Dedifferentiated amniotic fluid mesenchymal stem cell (primary cell): ENCODE results near the gene NUP210.
"Not testable (repeated sequence)": the region's sequence is repeated elsewhere in the genome, so short reads cannot be mapped to it uniquely, and the experiment has no call there.

ENCODE experiments used
- DNase-seq: peaks from one replicate; pipeline ENCODE4 v3.0.0-alpha.2; 2016; ENCODE audit errors: extremely low spot score

NUP210 gene

DNA sequence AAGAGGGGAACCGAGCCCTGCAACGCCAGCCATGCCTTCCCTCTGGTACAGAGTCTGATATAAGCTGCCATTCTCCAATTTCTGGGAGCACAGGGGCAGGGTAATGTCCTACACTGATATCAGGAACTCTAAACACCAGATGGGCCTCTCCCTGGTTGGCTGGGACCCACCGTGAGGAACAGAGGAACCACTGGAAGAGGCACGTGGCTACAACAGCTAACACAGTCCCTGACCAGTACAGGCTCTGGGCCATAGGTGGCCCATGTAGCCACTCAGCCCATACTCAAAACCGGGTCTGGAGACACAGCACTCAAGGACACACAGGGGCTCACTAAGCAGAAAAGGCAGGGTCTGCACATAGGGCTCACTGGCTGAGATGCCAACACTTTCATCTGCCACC is 13.9 kb downstream of the NUP210 start:
- DNase-seq = no peak

DNA sequence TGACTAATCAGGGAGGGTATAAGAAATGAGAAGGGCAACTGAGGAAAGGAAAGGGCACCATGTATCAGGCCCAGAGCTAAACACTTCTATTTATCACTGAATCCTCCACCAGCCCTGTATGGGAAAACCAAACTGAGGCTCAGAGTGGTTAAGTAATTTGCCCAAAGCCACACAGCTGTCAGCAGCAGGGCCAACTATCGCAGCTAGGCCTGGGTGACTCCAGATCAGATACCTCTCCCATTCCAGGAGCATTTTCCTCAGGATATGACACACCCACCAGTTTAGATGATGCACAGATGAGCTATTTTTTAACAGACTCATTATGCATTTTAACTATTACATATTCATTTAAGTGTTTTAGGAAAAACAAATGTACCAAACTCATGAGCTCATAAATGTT is 14.5 kb downstream of the NUP210 start:
- no peak for DNase-seq

DNA sequence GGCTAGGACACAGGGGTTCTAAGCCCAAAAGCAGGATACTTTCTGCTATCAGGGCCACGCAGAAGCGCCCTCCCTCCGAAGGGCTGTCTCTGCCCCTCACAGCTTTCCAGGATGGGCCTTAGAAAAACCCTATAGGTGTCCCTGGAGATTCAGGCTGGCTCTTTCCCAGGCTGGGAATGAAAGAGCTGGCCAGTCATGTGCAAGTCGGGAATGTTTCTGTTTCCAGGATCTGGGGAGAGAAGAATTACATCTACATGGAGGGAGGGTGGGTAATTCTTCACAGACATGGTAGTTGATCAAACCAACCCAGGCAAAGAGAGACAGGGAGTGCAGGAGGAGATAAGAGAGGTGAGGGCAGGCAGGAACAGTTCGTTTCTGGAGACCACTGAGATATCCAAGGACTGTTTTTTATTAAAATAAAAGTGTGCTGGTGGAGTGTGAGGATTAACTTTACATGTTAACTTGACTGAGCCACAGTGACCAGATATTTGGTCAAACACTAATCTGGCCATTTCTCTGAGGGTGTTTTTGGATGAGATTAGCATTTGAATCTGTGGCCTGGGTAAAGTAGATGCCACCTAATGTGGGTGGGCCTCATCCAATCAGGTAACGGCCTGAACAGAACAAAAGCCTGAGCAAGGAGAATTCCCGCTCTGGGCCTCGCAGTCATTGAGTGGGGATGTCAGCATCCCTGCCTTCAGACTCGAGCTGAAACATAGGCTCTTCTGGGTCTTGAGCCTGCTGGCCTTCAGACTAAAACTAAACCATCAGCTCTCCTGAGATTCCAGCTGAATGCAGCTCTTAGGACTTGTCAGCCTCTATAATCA is 15.3 kb downstream of the NUP210 start:
- DNase-seq = no peak

DNA sequence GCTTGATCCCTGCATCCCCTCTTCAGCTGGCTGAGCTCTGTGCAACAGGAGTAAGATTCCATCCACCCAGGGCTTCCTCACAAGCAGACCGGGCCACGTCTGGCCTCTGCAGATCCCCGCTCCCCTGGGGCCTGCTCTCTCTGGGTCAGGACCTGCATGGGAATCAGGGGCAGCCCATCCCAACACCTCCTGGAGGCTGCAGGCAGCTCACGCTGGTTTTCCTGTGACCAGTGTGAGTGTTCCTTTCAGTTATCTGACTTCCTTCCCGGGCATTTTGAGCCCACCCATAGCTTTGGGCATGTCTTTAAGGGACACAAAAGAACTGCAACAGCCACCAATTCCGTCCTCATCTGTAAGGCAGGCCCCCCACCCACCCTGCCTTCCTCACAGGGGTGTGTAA is 16.3 kb downstream of the NUP210 start:
- no peak for DNase-seq

DNA sequence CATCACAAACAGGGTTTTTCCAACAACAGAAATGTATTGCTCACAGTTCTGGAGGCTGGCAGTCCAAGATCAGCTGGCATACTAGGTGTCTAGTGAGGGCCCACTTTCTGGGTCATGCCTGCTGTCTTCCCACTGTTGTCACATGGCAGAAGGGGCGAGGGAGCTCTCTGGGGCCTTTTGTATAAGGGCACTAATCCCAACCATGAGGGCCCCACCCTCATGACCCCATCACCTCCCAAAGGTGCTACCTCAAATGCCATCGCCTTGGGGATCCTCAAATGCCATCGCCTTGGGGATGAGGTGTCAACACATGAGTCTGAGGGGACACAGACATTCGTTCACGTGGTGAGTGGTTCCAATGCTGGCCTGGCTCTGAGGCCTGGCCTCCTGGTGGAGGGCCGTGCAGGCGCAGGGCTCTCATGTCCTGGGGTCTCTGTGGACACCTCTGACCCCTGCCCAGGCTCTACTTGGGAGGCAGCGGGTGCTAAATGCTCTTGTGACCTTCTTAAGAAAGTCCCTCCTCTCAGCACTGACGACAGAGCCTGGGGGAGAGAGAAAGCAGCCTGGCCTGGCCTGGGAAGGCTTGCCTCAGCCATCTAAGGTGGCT is 16.8 kb downstream of the NUP210 start:
- DNase-seq = no peak

DNA sequence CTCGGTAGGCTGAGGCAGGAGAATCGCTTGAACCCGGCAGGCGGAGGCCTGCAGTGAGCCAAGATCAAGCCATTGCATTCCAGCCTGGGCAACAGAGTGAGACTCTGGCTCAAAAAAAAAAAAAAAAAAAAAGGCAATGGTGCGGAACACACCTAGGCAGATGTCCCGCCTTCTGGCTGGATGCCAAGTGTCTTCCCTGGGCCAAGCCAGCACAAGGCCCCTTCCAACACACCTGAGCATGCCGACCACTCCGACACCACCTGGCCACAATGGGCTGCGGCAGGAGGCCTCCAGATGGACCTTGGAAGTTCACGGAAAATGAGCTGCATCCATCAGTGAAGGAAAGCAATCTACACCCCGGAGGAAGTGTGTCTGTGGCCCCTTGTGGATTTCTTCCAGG is 19.0 kb downstream of the NUP210 start:
- DNase-seq = no peak

DNA sequence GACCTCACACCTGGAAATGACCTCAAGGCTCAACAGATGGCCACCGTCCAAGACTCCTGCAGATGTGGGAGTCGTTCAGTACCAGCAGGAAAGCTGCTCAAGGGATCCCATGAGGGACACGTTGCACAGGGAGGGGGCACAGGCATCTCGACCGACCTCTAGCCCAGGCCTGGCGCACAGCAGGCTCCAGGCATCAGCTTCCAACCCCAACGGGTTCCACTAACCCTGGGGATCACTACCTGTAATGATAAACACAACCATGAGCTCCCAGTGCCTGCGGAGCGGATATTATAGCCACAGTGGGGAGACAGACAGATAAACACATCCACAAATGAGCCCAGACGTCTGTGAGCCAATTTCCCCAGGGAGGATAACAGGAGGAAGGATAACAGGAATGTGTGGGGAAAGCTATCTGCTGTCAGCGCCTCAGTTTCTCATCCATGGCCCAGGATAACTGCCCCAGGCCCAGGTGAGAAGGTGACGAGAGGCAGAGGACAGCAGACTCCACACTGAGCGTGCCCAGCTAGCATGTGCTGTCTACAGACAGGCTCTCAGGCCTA is 19.9 kb downstream of the NUP210 start:
- no peak for DNase-seq

DNA sequence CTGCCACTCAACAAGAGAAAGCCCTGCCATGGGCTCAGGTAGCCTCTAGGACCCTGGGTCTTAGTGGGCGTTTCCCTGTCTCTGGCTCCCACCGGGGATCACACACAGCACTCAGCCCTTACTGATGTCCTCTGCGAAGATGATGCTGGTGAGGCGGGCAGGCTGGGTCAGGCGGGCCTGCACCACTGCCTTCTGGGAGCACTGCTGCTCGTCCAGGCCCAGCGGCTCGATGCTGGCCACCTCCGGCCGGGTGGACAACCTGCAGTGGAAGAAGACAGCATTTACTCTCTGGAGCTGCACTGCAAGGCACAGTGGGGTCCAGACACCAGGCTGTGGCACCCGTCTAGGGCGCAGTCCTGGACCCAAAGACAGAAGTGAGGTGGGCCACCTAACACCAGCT is 20.5 kb downstream of the NUP210 start:
- DNase-seq = no peak

DNA sequence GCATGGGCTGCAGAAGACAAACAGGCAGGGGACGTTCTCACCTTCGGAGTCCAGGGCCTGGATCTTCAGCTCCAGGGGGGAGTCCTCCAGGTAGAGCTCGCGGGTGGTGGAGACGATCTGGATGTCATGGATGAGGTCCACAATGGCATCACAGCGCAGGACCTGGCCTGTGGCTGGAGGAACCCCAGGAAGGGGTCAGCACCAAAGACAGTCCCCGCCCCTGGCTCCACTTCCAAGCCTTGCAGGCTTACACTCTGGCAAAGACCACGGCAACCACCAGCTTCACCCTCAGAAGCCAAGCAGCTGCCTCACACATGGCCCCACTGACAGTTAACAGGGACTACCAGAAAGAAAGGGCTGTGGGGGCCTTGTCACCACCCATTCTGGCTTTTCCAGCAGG is 22.8 kb downstream of the NUP210 start:
- DNase-seq = no peak

DNA sequence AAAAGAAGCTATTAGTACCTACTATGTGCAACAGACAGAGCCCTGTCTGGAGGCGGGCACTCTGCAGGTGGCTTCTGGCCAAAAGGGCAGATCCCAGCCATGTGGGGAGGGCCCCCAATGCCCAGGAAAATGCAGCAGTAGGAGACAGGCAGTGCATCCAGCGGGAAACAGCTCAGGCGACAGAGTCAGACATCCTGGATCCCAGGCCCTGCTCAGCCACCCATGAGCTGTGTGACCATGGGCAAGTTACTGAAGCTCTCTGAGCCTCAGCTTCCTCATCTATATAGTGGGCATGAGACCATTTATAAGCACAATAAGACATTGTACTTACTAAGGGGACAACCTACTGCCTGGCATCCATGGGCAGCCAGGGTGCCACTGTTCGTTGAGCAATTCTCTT is 25.8 kb downstream of the NUP210 start:
- DNase-seq = no peak

DNA sequence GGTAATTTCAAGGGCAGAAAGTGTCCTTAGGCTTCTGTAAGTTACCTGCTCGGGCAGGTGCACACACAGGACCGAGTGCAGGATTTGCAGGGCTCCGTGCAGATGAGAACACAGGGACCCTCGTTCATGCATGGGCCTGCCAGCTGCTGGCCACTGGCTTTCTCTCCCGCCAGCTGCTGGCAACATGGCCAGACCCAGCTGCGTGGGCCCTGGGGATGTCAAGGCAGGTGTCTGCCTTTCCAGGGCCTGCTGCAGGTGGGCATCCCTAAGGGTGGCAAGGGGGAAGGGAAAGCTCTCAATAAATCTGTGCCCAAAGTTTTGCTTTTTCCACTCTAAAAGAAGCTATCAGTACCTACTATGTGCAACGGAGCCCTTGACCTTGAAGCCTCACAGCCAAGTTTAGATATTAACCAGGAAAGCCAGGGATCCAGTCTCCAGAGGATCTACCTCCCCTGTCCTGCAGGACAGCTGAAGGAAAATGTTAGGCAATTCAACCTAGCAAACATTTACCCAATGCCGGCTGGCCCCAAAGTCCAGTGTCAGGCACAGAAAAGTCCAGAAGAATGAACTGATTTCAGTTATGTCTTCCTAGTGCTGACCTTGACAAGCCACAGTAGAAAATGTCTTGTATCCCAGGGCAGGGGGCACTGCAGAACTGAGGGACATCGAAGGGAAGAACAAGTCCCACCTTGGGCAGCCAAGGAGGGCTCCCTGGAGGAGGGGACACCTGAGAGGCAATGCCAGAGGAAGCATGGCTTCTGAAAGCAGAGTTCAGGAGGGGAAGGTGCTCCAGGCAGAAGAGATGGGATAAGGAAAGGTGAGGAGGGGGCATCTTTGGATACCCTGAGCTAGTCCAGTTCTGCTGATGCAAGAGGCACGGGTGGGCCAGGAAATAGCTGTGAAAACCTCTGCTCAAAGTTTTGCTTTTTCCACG is 26.4 kb downstream of the NUP210 start:
- no peak for DNase-seq

DNA sequence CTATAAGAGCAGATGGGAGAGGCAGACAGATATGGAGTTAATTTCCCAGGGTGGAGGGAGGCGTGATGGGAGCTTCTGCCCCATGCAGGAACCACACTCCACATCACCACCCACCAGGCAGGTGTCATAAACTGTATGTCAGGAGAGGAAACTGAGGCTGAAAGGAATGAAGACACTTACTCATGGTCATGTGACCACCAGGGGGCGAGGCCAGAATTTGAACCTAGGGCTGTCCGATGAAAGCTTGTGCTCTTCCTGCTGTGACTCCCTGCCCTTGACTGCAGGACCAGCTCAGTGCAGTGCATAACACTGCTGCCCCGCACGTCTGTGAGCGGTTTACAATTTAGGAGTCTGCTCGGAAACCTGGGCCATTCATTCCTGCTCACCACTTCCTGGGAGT is 28.8 kb downstream of the NUP210 start:
- no peak for DNase-seq

DNA sequence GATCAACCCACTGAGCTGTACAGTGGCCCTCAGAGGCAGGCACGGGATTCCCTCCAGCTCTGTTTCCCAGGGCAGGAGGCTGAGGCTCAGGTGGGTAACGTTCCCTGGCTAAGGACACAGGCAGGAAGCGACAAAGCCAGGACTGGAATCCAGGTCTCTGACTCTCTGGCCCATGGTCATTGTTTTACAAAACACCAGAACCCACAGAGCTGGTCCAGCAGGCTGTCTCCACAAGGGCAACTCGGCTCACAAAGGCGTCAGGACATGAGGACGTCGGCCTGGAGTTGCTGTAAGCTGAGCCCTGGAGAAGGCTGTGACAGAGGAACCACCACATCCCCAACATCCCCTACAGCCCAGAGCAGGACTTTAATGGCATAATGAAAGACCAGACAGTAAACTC is 30.7 kb downstream of the NUP210 start:
- no peak for DNase-seq

DNA sequence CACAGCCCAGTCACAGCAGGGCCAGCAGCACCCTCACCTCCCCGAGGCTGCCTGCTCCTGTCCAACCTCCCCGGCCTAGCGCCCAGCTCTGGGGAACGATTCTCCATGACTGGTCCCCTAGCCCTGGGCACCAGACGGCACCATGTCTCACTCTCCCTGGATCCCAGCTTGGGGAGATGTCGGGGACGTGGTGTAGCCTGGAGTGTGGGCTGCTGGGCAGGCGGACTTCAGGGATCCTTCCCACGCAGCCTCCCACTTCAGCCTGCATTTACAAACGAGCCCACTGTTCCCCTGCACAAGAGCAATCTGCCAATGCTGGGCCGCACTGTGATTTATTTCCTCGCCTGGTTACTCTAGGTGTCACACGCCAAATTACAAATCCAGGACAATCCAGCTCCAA is 31.3 kb downstream of the NUP210 start:
- DNase-seq = no peak

DNA sequence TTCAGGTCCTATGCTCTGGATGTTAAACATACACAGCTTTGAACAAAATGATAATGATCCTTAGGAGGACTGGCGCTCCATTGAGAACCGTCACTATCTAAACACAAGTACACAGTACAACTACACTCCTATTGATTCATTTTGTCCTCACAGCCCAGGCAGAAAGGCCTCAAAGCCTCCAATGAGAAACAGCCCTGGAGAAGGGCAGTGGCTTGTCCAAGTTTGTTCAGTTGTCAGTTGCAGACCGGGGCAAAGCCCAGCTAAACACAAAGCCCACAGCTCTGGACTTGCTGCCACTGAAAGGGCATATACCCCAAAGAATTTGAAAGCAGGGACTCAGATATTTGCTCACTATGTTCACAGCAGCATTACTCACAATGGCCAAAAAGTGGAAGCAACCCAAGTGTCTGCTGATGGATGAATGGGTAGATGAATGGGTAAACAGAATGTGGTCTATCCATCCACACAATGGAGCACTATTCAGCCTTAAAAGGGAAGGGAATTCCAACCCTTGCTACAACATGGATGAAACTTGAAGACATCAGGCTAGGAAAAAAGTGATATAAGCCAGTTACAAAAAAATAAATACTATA is 34.7 kb downstream of the NUP210 start:
- no peak for DNase-seq

DNA sequence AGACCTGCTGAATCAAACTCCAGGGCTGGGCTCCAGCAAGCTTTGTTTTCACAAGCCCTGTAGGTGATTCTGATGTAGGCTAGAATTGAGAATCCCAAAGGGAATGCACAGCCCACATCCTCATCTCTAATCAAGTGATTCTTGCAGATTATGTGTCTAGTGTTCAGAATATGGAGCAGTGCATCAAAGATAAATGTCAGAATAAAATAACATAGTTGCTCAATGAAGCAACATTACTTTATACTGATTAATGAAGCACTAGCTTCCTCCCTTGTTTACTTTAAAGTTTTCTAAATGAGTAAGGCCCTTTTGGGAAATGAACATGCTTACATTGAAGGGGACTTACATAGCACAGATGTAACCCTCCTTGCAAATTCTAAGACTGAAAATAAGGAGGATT is 39.2 kb downstream of the NUP210 start:
- DNase-seq = no peak

DNA sequence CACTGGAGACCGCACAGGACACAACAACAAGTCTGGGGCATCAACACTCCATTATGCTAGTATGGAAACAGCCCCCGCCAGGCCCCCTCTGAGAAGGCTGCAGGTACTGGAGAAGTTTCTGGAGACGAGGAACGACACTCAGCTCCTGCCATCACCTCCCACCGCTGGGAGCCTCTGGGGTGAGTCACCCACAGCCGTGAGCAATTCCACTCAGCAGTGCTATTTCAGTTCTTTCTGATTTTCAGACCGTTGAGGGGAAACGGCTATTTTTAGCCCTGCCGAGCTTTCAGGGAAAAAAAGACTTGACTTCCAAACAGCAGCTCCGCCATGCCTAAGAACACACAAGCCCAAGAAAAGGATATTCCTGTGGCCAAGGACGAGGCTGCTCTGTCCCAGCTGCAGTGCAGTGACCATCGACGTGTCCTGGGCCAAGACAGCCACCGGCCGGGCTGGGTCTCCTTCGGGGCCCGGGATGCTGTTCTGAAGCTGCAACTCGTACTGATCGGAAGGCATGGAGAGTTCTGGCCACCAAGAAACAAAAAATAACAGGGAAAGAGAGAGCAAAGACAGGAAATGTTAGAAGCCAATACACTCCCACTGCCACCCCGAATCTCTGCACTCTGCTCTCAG is 40.8 kb downstream of the NUP210 start:
- peak; percentile 71 for DNase-seq

DNA sequence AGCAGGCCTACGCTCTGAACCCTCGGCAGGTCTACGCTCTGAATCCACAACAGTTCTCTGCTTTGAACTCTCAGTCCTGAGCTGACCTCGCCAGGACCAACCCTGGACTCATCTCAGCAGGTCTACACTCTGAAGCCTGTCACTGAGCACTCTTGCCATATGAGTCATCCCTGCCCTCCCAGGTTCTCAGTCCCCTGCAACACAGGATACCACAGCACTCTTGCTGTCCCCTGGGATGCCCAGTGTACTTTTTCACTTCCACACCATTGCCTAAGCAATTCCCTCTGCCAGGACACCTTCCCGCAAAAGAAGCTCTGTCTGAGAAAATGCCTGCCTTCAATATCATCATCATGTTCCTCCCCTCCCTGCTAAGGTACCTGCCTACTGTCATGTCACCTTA is 42.0 kb downstream of the NUP210 start:
- DNase-seq = no peak

DNA sequence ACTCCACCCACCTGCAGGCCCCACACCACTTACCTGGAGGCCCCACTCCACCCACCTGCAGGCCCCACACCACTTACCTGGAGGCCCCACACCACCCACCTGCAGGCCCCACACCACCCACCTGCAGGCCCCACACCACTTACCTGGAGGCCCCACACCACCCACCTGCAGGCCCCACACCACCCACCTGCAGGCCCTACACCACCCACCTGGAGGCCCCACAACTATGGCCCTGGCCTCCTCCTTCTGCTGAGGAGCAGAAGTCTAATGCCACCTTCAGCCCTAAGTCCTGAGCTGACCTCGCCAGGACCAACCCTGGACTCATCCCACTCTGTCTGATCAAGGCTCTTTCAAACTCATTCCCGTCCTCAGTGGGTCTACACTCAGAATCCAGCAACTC is 42.4 kb downstream of the NUP210 start:
- not testable (repeated sequence) for DNase-seq

DNA sequence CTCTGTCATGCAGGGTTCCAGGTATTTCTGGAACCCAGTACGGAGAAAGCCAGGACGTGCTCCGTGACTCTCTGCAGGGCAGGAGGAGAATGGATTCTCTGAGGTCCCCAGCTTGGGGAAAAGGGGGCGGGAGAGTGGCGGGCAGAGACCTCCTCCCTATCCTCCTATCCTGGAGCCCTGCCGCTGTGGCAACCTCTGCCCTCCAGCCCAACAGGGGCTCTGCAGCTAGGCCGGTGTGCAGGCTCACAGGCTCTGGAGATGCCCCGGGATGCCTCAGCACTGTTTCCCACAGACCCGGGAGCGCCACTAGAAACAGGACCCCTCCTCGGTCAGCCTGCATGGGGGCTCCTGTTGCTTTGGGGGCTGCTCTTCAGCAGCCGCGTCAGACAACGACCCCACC is 43.1 kb downstream of the NUP210 start:
- no peak for DNase-seq

DNA sequence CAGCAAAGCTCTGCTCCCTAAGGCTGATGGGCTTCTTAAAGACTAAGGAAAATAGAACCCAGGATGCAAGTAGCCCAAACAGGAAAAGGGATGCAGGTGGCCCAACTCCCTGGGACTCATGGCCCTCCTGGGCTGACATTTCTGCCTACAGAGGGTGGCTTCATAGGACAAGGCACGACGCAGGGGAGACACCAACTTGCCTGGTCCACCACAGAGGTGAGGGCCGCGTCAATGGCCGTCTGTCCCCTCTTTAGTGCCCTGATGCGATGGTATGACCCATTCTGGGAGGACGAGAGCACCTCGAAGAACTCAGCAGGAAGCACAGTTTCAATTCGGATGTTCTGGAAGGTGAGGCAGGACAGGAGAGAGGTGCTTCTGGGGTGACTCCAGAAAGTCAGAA is 44.0 kb downstream of the NUP210 start:
- no peak for DNase-seq
